HepG2 (cell line): ENCODE results near the gene PIGW. TPM values are rescaled to one million over a fixed set of nuclear protein-coding genes. Genes with fewer than 3 reads are reported as not detected.

Experiments used
- CAMTA2 ChIP-seq: sonication (generic); formaldehyde crosslinking; IDR thresholded peaks from 2 replicates; pipeline ENCODE4 v1.4.0; 2020; ENCODE audit warnings: mild to moderate bottlenecking, missing genetic modification reagents, borderline replicate concordance
- CREB1 ChIP-seq, 2 experiments: fragments of 450-650 bp in 1 of 2; IDR thresholded peaks; 2 replicates each; pipeline ENCODE4 v1.6.1; 2016 to 2017; ENCODE audit warnings: control low read depth in 1 of 2, mild to moderate bottlenecking in 1 of 2, missing compliant biosample characterization in 1 of 2, missing genetic modification characterization in 1 of 2
- ERF ChIP-seq: IDR thresholded peaks from 2 replicates; pipeline ENCODE4 v1.6.1; 2018; ENCODE audit warnings: missing biosample characterization, missing genetic modification reagents
- FOSL2 ChIP-seq: sonication (generic); formaldehyde crosslinking; IDR thresholded peaks from 2 replicates; pipeline ENCODE4 v1.4.0; 2020; ENCODE audit warnings: missing genetic modification reagents
- FOXC1 ChIP-seq: sonication (generic); formaldehyde crosslinking; IDR thresholded peaks from 2 replicates; pipeline ENCODE4 v1.8.0; 2022; ENCODE audit warnings: mild to moderate bottlenecking, missing genetic modification reagents, borderline replicate concordance
- KLF11 ChIP-seq: IDR thresholded peaks from 2 replicates; pipeline ENCODE4 v1.6.1; 2016; ENCODE audit warnings: missing compliant biosample characterization
- NPAS2 ChIP-seq: sonication (generic); formaldehyde crosslinking; IDR thresholded peaks from 2 replicates; pipeline ENCODE4 v1.8.0; 2022; ENCODE audit warnings: mild to moderate bottlenecking, missing genetic modification reagents, borderline replicate concordance
- NR2F6 ChIP-seq, 2 experiments: IDR thresholded peaks; 2 replicates each; pipeline ENCODE4 v1.6.1; 2016; ENCODE audit warnings: antibody characterized with exemption in 1 of 2, mild to moderate bottlenecking in 1 of 2
- RBFOX2 ChIP-seq: fragments of 200-400 bp; formaldehyde crosslinking; IDR thresholded peaks from 2 replicates; pipeline ENCODE4 v1.6.1; 2017; ENCODE audit warnings: low read depth, mild to moderate bottlenecking, low read length
- XBP1 ChIP-seq: sonication (generic); formaldehyde crosslinking; IDR thresholded peaks from 2 replicates; pipeline ENCODE4 v1.5.0; 2020; ENCODE audit warnings: missing genetic modification reagents
- ZFY ChIP-seq: sonication (generic); formaldehyde crosslinking; IDR thresholded peaks from 2 replicates; pipeline ENCODE4 v1.4.0; 2020; ENCODE audit warnings: missing genetic modification reagents
- ZNF136 ChIP-seq: sonication (generic); formaldehyde crosslinking; IDR thresholded peaks from 2 replicates; pipeline ENCODE4 v1.8.1; 2022; ENCODE audit warnings: low read depth, mild to moderate bottlenecking, moderate library complexity, missing genetic modification reagents
- ZNF781 ChIP-seq: sonication (generic); formaldehyde crosslinking; IDR thresholded peaks from 2 replicates; pipeline ENCODE4 v1.5.1; 2020; ENCODE audit warnings: borderline replicate concordance, mild to moderate bottlenecking, missing genetic modification reagents; ENCODE audit errors: not compliant biosample characterization
- polyA plus RNA-seq, 8 experiments: library from polyadenylated mRNA; depleted of rRNA in 3 of 8; stranded (reverse) in 7 of 8; unstranded in 1 of 8; fragments of >200 nt; fragmentation: Illumina TruSeq in 4 of 8; extraction: Trizol in 4 of 8; gene quantifications; 2 replicates each; pipeline versions ENCODE4 v1.2.1 to v1.2.3, GENCODE V29; 2011 to 2016; ENCODE audit warnings: low read depth in 4 of 8, missing spikeins in 1 of 8, mixed read lengths in 1 of 8; ENCODE audit not compliant: insufficient read depth in 1 of 8
- total RNA-seq, 5 experiments: library from RNA; depleted of rRNA; stranded (reverse); fragments of >200 nt; fragmentation: Illumina TruSeq; extraction: Trizol; gene quantifications; 2 replicates each; pipeline ENCODE4 v1.2.3, GENCODE V29; 2016; ENCODE audit warnings: low read depth in 1 of 5
- TF ChIP-seq, protein P1 (sequence below): sonication (generic); formaldehyde crosslinking; IDR thresholded peaks from 2 replicates; pipeline ENCODE4 v1.5.0; 2020; ENCODE audit warnings: missing genetic modification reagents
- TF ChIP-seq, protein P2 (sequence below): sonication (generic); formaldehyde crosslinking; IDR thresholded peaks from 2 replicates; pipeline ENCODE4 v1.5.0; 2020; ENCODE audit warnings: mild to moderate bottlenecking, missing genetic modification reagents, borderline replicate concordance
- TF ChIP-seq, protein P3 (sequence below): sonication (generic); formaldehyde crosslinking; IDR thresholded peaks from 2 replicates; pipeline ENCODE4 v1.4.0; 2020; ENCODE audit warnings: mild to moderate bottlenecking, missing genetic modification reagents
- TF ChIP-seq, protein P4 (sequence below): sonication (generic); formaldehyde crosslinking; IDR thresholded peaks from 2 replicates; pipeline ENCODE4 v1.8.1; 2023; ENCODE audit warnings: missing genetic modification reagents, mild to moderate bottlenecking, borderline replicate concordance
- TF ChIP-seq, protein P5 (sequence below): sonication (generic); formaldehyde crosslinking; IDR thresholded peaks from 2 replicates; pipeline ENCODE4 v1.8.0; 2022; ENCODE audit warnings: mild to moderate bottlenecking, missing genetic modification reagents, borderline replicate concordance
- TF ChIP-seq, protein P6 (sequence below): IDR thresholded peaks from 2 replicates; pipeline ENCODE4 v1.6.1; 2016; ENCODE audit warnings: low read depth, borderline replicate concordance

Gene PIGW
- total and polyA plus RNA-seq, 2 of the 13 experiments (the other 11 are each of a cell fraction or from before 2014, with no cell fraction given): 9.0 to 24.0 TPM

DNA sequence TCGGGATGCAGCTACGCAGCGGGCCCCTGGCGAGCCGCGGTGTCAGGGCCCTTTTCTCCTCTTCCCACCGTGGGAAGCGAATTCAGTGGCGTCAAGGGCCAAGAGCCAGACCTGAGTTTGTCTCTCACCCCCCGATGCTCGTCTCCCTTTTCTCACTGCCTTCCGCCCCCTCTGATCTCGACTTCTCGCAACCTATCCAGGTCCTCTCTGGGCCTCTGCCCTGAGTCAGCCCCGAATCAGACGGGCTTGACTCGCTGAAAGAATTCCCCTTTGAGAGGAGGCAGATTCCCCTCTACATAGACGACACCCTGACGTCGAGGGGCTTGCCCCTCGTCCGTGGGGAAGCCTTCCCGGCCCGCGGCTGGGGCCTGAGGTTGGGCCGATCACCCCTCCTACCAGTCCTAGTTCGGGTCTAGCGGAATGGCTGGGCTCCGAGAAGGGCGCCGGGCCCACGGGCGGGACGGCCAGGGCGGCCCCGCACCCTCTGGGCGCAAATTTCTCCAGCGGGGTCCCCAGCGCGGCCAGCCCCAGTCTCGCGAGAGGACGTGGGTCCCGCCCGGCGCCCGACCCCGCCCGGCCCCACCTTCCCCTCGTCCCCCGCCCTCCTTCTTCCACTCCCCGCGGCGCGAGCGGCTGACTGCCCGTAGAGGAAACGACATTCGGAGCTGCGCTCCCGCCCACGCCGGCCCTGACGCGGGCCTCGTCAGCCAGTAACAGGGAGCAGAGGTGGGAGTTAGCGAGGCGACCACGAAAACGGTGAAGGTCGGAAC is 9.7 kb downstream of the PIGW start, which contains the start of gene GGNBP2 (continued):
- TF ChIP-seq, protein P1, sequence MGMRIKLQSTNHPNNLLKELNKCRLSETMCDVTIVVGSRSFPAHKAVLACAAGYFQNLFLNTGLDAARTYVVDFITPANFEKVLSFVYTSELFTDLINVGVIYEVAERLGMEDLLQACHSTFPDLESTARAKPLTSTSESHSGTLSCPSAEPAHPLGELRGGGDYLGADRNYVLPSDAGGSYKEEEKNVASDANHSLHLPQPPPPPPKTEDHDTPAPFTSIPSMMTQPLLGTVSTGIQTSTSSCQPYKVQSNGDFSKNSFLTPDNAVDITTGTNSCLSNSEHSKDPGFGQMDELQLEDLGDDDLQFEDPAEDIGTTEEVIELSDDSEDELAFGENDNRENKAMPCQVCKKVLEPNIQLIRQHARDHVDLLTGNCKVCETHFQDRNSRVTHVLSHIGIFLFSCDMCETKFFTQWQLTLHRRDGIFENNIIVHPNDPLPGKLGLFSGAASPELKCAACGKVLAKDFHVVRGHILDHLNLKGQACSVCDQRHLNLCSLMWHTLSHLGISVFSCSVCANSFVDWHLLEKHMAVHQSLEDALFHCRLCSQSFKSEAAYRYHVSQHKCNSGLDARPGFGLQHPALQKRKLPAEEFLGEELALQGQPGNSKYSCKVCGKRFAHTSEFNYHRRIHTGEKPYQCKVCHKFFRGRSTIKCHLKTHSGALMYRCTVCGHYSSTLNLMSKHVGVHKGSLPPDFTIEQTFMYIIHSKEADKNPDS: 0 out of 2 replicates have a peak, but pooled peaks have one; percentile 39
- TF ChIP-seq NPAS2 (CRISPR knock-in tag): no peak
- TF ChIP-seq, protein P2, sequence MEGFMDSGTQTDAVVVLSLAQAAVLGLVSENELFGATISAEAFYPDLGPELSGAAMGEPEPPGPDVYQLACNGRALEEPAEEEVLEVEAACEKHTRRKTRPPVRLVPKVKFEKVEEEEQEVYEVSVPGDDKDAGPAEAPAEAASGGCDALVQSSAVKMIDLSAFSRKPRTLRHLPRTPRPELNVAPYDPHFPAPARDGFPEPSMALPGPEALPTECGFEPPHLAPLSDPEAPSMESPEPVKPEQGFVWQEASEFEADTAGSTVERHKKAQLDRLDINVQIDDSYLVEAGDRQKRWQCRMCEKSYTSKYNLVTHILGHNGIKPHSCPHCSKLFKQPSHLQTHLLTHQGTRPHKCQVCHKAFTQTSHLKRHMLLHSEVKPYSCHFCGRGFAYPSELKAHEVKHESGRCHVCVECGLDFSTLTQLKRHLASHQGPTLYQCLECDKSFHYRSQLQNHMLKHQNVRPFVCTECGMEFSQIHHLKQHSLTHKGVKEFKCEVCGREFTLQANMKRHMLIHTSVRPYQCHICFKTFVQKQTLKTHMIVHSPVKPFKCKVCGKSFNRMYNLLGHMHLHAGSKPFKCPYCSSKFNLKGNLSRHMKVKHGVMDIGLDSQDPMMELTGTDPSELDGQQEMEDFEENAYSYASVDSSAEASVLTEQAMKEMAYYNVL (CRISPR knock-in tag): peak; percentile 67; the same call in 1 of the 2 replicates
- peak; percentile 39; the same call in 1 of the 2 replicates for TF ChIP-seq FOXC1 (CRISPR knock-in tag)
- TF ChIP-seq, protein P3, sequence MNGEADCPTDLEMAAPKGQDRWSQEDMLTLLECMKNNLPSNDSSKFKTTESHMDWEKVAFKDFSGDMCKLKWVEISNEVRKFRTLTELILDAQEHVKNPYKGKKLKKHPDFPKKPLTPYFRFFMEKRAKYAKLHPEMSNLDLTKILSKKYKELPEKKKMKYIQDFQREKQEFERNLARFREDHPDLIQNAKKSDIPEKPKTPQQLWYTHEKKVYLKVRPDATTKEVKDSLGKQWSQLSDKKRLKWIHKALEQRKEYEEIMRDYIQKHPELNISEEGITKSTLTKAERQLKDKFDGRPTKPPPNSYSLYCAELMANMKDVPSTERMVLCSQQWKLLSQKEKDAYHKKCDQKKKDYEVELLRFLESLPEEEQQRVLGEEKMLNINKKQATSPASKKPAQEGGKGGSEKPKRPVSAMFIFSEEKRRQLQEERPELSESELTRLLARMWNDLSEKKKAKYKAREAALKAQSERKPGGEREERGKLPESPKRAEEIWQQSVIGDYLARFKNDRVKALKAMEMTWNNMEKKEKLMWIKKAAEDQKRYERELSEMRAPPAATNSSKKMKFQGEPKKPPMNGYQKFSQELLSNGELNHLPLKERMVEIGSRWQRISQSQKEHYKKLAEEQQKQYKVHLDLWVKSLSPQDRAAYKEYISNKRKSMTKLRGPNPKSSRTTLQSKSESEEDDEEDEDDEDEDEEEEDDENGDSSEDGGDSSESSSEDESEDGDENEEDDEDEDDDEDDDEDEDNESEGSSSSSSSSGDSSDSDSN (CRISPR knock-in tag): peak; percentile 94
- TF ChIP-seq CAMTA2 (CRISPR knock-in tag): peak; percentile 61; the same call in 1 of the 2 replicates
- peak; percentile 52 for TF ChIP-seq KLF11 (CRISPR knock-in tag)
- no peak for TF ChIP-seq NR2F6 (IDR thresholded peaks at IDR 0.05)
- peak; percentile 4; the same call in 1 of the 2 replicates for TF ChIP-seq NR2F6 (CRISPR knock-in tag; IDR thresholded peaks at IDR 0.05)
- TF ChIP-seq RBFOX2: peak; percentile 84
- TF ChIP-seq, protein P4, sequence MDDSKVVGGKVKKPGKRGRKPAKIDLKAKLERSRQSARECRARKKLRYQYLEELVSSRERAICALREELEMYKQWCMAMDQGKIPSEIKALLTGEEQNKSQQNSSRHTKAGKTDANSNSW (CRISPR knock-in tag): peak; percentile 31; the same call in 1 of the 2 replicates
- 0 out of 2 replicates have a peak, but pooled peaks have one; percentile 55 for TF ChIP-seq ZNF136
- no peak for TF ChIP-seq XBP1
- TF ChIP-seq ERF (CRISPR knock-in tag): 0 out of 2 replicates have a peak, but pooled peaks have one; percentile 46
- peak; percentile 93 for TF ChIP-seq ZFY
- no peak for TF ChIP-seq ZNF781 (CRISPR knock-in tag)
- TF ChIP-seq FOSL2 (CRISPR knock-in tag): no peak
- TF ChIP-seq CREB1 (IDR thresholded peaks at IDR 0.05): peak; percentile 54
- TF ChIP-seq CREB1 (CRISPR knock-in tag; IDR thresholded peaks at IDR 0.05): no peak
- TF ChIP-seq, protein P5, sequence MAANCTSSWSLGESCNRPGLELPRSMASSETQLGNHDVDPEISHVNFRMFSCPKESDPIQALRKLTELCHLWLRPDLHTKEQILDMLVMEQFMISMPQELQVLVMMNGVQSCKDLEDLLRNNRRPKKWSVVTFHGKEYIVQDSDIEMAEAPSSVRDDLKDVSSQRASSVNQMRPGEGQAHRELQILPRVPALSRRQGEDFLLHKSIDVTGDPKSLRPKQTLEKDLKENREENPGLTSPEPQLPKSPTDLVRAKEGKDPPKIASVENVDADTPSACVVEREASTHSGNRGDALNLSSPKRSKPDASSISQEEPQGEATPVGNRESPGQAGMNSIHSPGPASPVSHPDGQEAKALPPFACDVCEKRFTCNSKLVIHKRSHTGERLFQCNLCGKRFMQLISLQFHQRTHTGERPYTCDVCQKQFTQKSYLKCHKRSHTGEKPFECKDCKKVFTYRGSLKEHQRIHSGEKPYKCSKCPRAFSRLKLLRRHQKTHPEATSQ (CRISPR knock-in tag): 0 out of 2 replicates have a peak, but pooled peaks have one; percentile 2
- TF ChIP-seq, protein P6, sequence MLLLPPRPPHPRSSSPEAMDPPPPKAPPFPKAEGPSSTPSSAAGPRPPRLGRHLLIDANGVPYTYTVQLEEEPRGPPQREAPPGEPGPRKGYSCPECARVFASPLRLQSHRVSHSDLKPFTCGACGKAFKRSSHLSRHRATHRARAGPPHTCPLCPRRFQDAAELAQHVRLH (CRISPR knock-in tag): 0 out of 2 replicates have a peak, but pooled peaks have one; percentile 52
